A549 (cell line): ENCODE measurements around the gene IGSF9. TPM values are rescaled to one million over a fixed set of nuclear protein-coding genes. Genes with fewer than 3 reads are reported as not detected.

Experiments
- ATAC-seq, 2 experiments: fragments of 200-7000 bp in 1 of 2; fragments of >200 bp in 1 of 2; cut with Nextera tagmentation in 1 of 2; cut with Tn5 transposase in 1 of 2; 3 replicates each; pipeline versions ENCODE4 v1.8.0 to v1.9.1; 2018 to 2020; ENCODE audit warnings: mild to moderate bottlenecking in 1 of 2, moderate library complexity in 1 of 2
- CTCF ChIA-PET: fragments of 300-600 bp; sonication (Branson Sonifier 250); formaldehyde crosslinking; extraction: SDS; loops from one replicate; lab custom pipeline; 2021; ENCODE audit warnings: antibody characterized with exemption, inconsistent platforms; lab: Yijun Ruan, JAX
- POLR2A ChIA-PET: fragments of 350-600 bp; formaldehyde crosslinking; extraction: SDS; loops from one replicate; lab custom pipeline; 2021; ENCODE audit warnings: antibody characterized with exemption, inconsistent platforms; lab: Yijun Ruan, JAX
- DNase-seq, 2 experiments: peaks; one replicate each; pipeline versions ENCODE4 v3.0.0 to v3.0.0-alpha.2; 2011 to 2016; ENCODE audit warnings: low read depth in 1 of 2, low spot score in 1 of 2
- FAIRE-seq: peaks from 2 replicates; lab custom pipeline; 2011; peaks lifted over from hg19 to GRCh38; lab: Jason Lieb, UNC
- H3K27ac ChIP-seq, 2 experiments: fragments of >200 bp; sonication (Bioruptor Twin); formaldehyde crosslinking; 3 replicates each; pipeline ENCODE4 v1.5.1; 2016 to 2017
- H3K4me1 ChIP-seq: fragments of >200 bp; sonication (Bioruptor Twin); formaldehyde crosslinking; 3 replicates; pipeline ENCODE4 v1.6.1; 2016
- H3K4me2 ChIP-seq: fragments of >200 bp; sonication (Bioruptor Twin); formaldehyde crosslinking; 3 replicates; pipeline ENCODE4 v1.6.1; 2016
- H3K4me3 ChIP-seq: fragments of >200 bp; sonication (Bioruptor Twin); formaldehyde crosslinking; 3 replicates; pipeline ENCODE4 v1.5.1; 2016
- H3K9me3 ChIP-seq: fragments of >200 bp; sonication (Bioruptor Twin); formaldehyde crosslinking; 3 replicates; pipeline ENCODE4 v1.6.1; 2016
- BHLHE40 ChIP-seq: IDR thresholded peaks from 2 replicates; pipeline ENCODE4 v1.6.1; 2012; ENCODE audit warnings: low read depth, low read length, inconsistent platforms
- CBX2 ChIP-seq: fragments of 200-600 bp; sonication (generic); IDR thresholded peaks from 2 replicates; pipeline ENCODE4 v1.6.1; 2016; ENCODE audit warnings: low read depth, mild to moderate bottlenecking, borderline replicate concordance
- CBX8 ChIP-seq: fragments of 200-600 bp; sonication (generic); IDR thresholded peaks from 2 replicates; pipeline ENCODE4 v1.6.1; 2016
- CHD2 ChIP-seq: fragments of 150-350 bp; IDR thresholded peaks from 2 replicates; pipeline ENCODE4 v1.6.1; 2014; ENCODE audit warnings: low read length; ENCODE audit not compliant: partially characterized antibody
- CHD4 ChIP-seq: fragments of 200-600 bp; sonication (generic); IDR thresholded peaks from 2 replicates; pipeline ENCODE4 v1.6.1; 2016; ENCODE audit warnings: antibody characterized with exemption, mild to moderate bottlenecking, borderline replicate concordance
- EHF ChIP-seq: fragments of 250-450 bp; sonication (Bioruptor Pico); IDR thresholded peaks from 2 replicates; pipeline ENCODE4 v1.5.0; 2020; ENCODE audit warnings: mild to moderate bottlenecking
- EP300 ChIP-seq, 2 experiments: fragments of >200 bp; sonication (Bioruptor Twin); formaldehyde crosslinking; IDR thresholded peaks; 2 replicates in 1 of 2; 3 replicates in 1 of 2; pipeline ENCODE4 v1.6.1; 2016 to 2017
- FOSL2 ChIP-seq, 2 experiments: fragments of 450-650 bp in 1 of 2; fragments of >200 bp in 1 of 2; sonication (Bioruptor Twin) in 1 of 2; formaldehyde crosslinking; IDR thresholded peaks; 2 replicates each; pipeline versions ENCODE4 v1.5.0 to v1.6.1; 2016 to 2020; ENCODE audit warnings: mild to moderate bottlenecking in 1 of 2, moderate library complexity in 1 of 2
- GATA3 ChIP-seq: IDR thresholded peaks from 2 replicates; pipeline ENCODE4 v1.6.1; 2012; ENCODE audit warnings: borderline replicate concordance
- HDAC2 ChIP-seq: fragments of 200-600 bp; sonication (generic); IDR thresholded peaks from 2 replicates; pipeline ENCODE4 v1.6.1; 2016
- HEYL ChIP-seq: fragments of 250-450 bp; sonication (Bioruptor Pico); IDR thresholded peaks from 2 replicates; pipeline ENCODE4 v1.8.0; 2021; ENCODE audit warnings: mild to moderate bottlenecking, moderate library complexity
- HOXA7 ChIP-seq: fragments of 250-450 bp; sonication (Bioruptor Pico); IDR thresholded peaks from 2 replicates; pipeline ENCODE4 v1.5.0; 2020; ENCODE audit warnings: mild to moderate bottlenecking, moderate library complexity
- HOXB13 ChIP-seq: fragments of 250-450 bp; sonication (Bioruptor Pico); IDR thresholded peaks from 2 replicates; pipeline ENCODE4 v1.5.0; 2020; ENCODE audit warnings: low read depth, mild to moderate bottlenecking, moderate library complexity
- HOXB5 ChIP-seq: fragments of 250-450 bp; sonication (Bioruptor Pico); IDR thresholded peaks from 2 replicates; pipeline ENCODE4 v1.5.0; 2020; ENCODE audit warnings: mild to moderate bottlenecking, moderate library complexity
- JUNB ChIP-seq: fragments of >200 bp; sonication (Bioruptor Twin); formaldehyde crosslinking; IDR thresholded peaks from 2 replicates; pipeline ENCODE4 v1.6.1; 2016
- MAFK ChIP-seq: fragments of 450-650 bp; IDR thresholded peaks from 2 replicates; pipeline ENCODE4 v1.6.1; 2014; ENCODE audit not compliant: partially characterized antibody
- NFE2L2 ChIP-seq: fragments of 150-350 bp; conservative IDR thresholded peaks from 2 replicates; pipeline ENCODE4 v1.6.1; 2014; ENCODE audit warnings: low read length
- NPAS2 ChIP-seq: fragments of 250-450 bp; sonication (Bioruptor Pico); IDR thresholded peaks from 2 replicates; pipeline ENCODE4 v1.8.0; 2022; ENCODE audit warnings: mild to moderate bottlenecking, moderate library complexity, borderline replicate concordance
- POLR2A ChIP-seq: IDR thresholded peaks from 2 replicates; pipeline ENCODE4 v1.6.1; 2012; ENCODE audit warnings: mild to moderate bottlenecking, low read length
- RAD21 ChIP-seq, 2 experiments: fragments of >200 bp in 1 of 2; sonication (Bioruptor Twin) in 1 of 2; formaldehyde crosslinking in 1 of 2; IDR thresholded peaks in 1 of 2; conservative IDR thresholded peaks in 1 of 2; 2 replicates in 1 of 2; 3 replicates in 1 of 2; pipeline ENCODE4 v1.6.1; 2012 to 2018; ENCODE audit warnings: inconsistent platforms in 1 of 2
- RFX5 ChIP-seq: fragments of 450-650 bp; IDR thresholded peaks from 2 replicates; pipeline ENCODE4 v1.7.1; 2014; ENCODE audit warnings: antibody characterized with exemption, mild to moderate bottlenecking, moderate library complexity
- ZC3H11A ChIP-seq: fragments of 450-650 bp; IDR thresholded peaks from 2 replicates; pipeline ENCODE4 v1.6.1; 2014; ENCODE audit warnings: antibody characterized with exemption, mild to moderate bottlenecking
- ZFP36 ChIP-seq: fragments of 450-650 bp; IDR thresholded peaks from 2 replicates; pipeline ENCODE4 v1.6.1; 2014; ENCODE audit warnings: borderline replicate concordance; ENCODE audit not compliant: partially characterized antibody
- ZNF302 ChIP-seq: fragments of 250-450 bp; sonication (Bioruptor Pico); IDR thresholded peaks from 2 replicates; pipeline ENCODE4 v1.9.0; 2021; ENCODE audit warnings: inconsistent platforms, mild to moderate bottlenecking, moderate library complexity
- WGBS: methylation state at CpG from one replicate; pipeline ENCODE4 v1.1.6; 2017; ENCODE audit errors: missing lambda C conversion rate; 5-methylcytosine and 5-hydroxymethylcytosine counted together
- polyA plus RNA-seq, 4 experiments: library from polyadenylated mRNA; depleted of rRNA in 3 of 4; stranded (reverse); fragments of >200 nt; fragmentation: RNase III in 1 of 4; extraction: RNeasy Plus Mini Kit Qiagen cat#74134 plus additional on column Dnase treatment in 1 of 4; gene quantifications; 2 replicates in 3 of 4; 3 replicates in 1 of 4; pipeline ENCODE4 v1.2.3, GENCODE V29; 2011 to 2017
- TF ChIP-seq, protein P1 (sequence below): fragments of 150-350 bp; IDR thresholded peaks from 2 replicates; pipeline ENCODE4 v1.6.1; 2014; ENCODE audit warnings: low read depth, mild to moderate bottlenecking, low read length
- TF ChIP-seq, protein P2 (sequence below): IDR thresholded peaks from 2 replicates; pipeline ENCODE4 v1.6.1; 2012; ENCODE audit warnings: low read depth, borderline replicate concordance
- TF ChIP-seq, protein P3 (sequence below): fragments of 450-650 bp; IDR thresholded peaks from 2 replicates; pipeline ENCODE4 v1.6.1; 2014; ENCODE audit warnings: antibody characterized with exemption
- TF ChIP-seq, protein P4 (sequence below): IDR thresholded peaks from 2 replicates; pipeline ENCODE4 v1.6.1; 2012
- TF ChIP-seq, protein P5 (sequence below): fragments of >200 bp; sonication (Bioruptor Twin); formaldehyde crosslinking; IDR thresholded peaks from 2 replicates; pipeline ENCODE4 v1.6.1; 2016

IGSF9 gene
- polyA plus RNA-seq, 2 of the 4 experiments (the other 2 are of a cell fraction): 0.06 to 0.54 TPM

DNA sequence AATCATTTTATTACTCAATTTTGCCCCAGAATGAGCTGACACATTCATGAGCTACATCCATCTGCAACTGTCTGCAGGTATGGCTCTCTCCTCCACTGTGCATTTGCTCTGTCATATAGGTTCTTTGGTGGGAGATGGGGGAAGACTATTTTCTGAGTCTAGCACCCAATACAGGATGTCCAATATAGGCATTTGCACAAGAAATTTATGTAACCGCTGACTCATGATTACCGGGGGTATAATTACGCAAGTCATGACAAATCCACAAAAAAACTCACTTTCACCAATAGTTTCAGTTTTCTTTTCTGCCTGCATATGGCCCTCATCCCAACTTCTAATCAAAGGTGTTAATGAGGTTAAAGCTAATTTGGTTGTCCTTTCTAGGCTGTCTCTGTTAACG is 65.4 kb downstream of the IGSF9 start (continued):
- TF ChIP-seq, protein P1, sequence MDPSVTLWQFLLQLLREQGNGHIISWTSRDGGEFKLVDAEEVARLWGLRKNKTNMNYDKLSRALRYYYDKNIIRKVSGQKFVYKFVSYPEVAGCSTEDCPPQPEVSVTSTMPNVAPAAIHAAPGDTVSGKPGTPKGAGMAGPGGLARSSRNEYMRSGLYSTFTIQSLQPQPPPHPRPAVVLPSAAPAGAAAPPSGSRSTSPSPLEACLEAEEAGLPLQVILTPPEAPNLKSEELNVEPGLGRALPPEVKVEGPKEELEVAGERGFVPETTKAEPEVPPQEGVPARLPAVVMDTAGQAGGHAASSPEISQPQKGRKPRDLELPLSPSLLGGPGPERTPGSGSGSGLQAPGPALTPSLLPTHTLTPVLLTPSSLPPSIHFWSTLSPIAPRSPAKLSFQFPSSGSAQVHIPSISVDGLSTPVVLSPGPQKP: no peak
- TF ChIP-seq HEYL (no peak), JUNB (peak; percentile 52; the same call in 1 of the 2 replicates), RFX5 (no peak), HOXA7 (no peak), ZFP36 (no peak), CBX2 (no peak), NPAS2 (CRISPR knock-in tag) (no peak), CHD4 (no peak), FOSL2 (IDR thresholded peaks at IDR 0.05) (peak; percentile 75), FOSL2 (CRISPR knock-in tag; IDR thresholded peaks at IDR 0.05) (peak; percentile 71), CHD2 (no peak), POLR2A (no peak), HOXB13 (no peak), ZNF302 (CRISPR knock-in tag) (no peak), MAFK (peak; percentile 98)
- TF ChIP-seq, protein P2, sequence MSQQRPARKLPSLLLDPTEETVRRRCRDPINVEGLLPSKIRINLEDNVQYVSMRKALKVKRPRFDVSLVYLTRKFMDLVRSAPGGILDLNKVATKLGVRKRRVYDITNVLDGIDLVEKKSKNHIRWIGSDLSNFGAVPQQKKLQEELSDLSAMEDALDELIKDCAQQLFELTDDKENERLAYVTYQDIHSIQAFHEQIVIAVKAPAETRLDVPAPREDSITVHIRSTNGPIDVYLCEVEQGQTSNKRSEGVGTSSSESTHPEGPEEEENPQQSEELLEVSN: no peak
- TF ChIP-seq, protein P3, sequence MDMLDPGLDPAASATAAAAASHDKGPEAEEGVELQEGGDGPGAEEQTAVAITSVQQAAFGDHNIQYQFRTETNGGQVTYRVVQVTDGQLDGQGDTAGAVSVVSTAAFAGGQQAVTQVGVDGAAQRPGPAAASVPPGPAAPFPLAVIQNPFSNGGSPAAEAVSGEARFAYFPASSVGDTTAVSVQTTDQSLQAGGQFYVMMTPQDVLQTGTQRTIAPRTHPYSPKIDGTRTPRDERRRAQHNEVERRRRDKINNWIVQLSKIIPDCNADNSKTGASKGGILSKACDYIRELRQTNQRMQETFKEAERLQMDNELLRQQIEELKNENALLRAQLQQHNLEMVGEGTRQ: no peak
- TF ChIP-seq, protein P4, sequence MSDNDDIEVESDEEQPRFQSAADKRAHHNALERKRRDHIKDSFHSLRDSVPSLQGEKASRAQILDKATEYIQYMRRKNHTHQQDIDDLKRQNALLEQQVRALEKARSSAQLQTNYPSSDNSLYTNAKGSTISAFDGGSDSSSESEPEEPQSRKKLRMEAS: 0 out of 2 replicates have a peak, but pooled peaks have one; percentile 9
- TF ChIP-seq, all 56 proteins: peak for 9

- ChIA-PET CTCF (interaction anchor here (0.6 to 5.8 kb wide), 11 partner anchors 12 to 807 kb away, joined by 3 to 64 read pairs (median 4); partner anchors contain the start of genes DUSP23 and SLAMF8), POLR2A (no interaction called here)
- no peak for FAIRE-seq
Measured at GRCh38 chr1:159879136-159879535, 66.3 kb downstream of the IGSF9 start.

DNA sequence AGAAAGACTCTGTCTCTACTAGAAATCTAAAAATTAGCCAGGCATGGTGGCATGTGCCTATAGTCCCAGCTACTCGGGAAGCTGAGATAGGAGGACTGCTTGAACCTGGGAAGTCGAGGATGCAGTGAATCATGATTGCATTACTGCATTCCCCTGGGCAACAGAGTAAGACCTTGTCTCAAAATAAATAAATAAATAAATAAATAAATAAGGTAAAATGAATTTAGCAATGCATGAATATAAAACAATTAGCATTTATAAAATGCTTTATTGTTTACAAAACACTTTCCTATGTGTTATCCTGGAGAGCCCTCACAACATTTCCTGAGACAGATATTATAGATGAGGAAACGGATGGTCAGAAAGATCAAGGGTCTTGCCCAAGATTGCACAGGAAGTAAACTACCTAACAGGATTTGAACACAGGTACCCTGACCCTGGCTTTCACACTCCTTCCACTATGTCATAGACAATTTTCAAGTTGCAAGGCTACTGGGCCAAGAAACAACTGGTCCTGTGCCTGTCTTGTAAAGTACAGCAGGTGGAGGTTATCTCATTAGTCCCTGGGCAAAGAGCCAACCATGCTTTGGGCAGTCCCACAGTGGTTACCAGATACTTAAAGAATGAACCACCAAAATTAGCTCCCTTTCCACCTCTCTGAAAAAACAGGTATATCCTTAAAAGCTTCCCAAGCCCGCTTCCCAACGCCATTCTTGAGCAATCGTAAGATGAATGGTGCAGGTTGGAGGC is 67.5 kb downstream of the IGSF9 start:
- DNase-seq (no peak), FAIRE-seq (no peak), ATAC-seq (no peak)
- H3K4me2 ChIP-seq: no peak overlapping the region
- peaks cover 36% of the 10 kb centered on the region for H3K4me1 ChIP-seq
- CTCF ChIA-PET: interaction anchor here (1.0 to 5.8 kb wide), 7 partner anchors 9 to 716 kb away, joined by 3 to 64 read pairs (median 4); partner anchors contain the start of genes DUSP23 and SLAMF8
- WGBS: 92% methylated on average over 6 of the region's 6 CpGs
- no peak overlapping the region for H3K4me3 ChIP-seq
- POLR2A ChIA-PET: no interaction called here
- no peaks in the 10 kb centered on the region for H3K9me3 ChIP-seq
- peak; percentile 40 for TF ChIP-seq ZC3H11A
- TF ChIP-seq EP300 (IDR thresholded peaks at IDR 0.05): no peak
- TF ChIP-seq RAD21 (conservative IDR thresholded peaks at IDR 0.05 in 1 of 2, IDR thresholded peaks at IDR 0.05 in 1 of 2): no peak
- TF ChIP-seq, protein P5, sequence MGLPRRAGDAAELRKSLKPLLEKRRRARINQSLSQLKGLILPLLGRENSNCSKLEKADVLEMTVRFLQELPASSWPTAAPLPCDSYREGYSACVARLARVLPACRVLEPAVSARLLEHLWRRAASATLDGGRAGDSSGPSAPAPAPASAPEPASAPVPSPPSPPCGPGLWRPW: no peak
- TF ChIP-seq EHF: no peak
- TF ChIP-seq ZFP36: no peak
- no peak for TF ChIP-seq GATA3
- no peak overlapping the region for H3K27ac ChIP-seq

More at GRCh38 chr1:159879136-159879535, 66.3 kb downstream of the IGSF9 start:
- 83% methylated on average over 3 of the region's 3 CpGs for WGBS
- Histone ChIP-seq H3K27ac (peak overlapping the region in 1 of 2 experiments; percentile 70; a peak in 3 of 6 replicates), H3K4me1 (peaks cover 39% of the 10 kb centered on the region), H3K4me3 (no peak overlapping the region), H3K4me2 (no peak overlapping the region; the same call in 2 of the 3 replicates), H3K9me3 (no peaks in the 10 kb centered on the region)
- TF ChIP-seq CHD4 (no peak), ZNF302 (CRISPR knock-in tag) (no peak), BHLHE40 (no peak), HDAC2 (no peak), NFE2L2 (no peak), HOXB5 (CRISPR knock-in tag) (no peak), CBX2 (no peak), RFX5 (no peak), CBX8 (no peak)
- DNase-seq (no peak), ATAC-seq (no peak)
